Activated CD4-positive, alpha-beta T cell treated with anti-CD3 and anti-CD28 coated beads for 1 hour (primary cell): Measurements from ENCODE around the gene CCBE1.

Experiments used
- DNase-seq: peaks from one replicate; pipeline ENCODE4 v3.0.0-alpha.2; 2020

The CCBE1 gene

DNA sequence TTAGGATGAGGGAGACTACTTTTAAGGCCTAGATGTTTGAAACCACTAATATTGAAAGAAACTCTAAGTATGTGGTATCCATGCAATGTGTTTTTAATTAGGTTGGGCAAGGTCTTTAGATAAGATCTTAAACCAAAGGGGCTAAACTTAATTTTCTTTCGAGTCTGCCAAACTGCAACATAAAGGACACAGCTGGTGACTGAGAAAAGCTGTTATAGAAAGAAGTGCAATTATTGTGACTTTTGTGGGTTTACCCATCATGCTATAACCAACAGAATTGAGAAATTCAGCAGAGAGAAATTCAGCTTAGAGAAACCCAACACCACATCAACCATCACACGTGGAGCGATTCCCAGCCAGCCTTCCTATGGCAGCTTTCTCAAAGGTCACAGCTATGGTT, 218.6 kb downstream of the CCBE1 start:
- DNase-seq, result no peak

DNA sequence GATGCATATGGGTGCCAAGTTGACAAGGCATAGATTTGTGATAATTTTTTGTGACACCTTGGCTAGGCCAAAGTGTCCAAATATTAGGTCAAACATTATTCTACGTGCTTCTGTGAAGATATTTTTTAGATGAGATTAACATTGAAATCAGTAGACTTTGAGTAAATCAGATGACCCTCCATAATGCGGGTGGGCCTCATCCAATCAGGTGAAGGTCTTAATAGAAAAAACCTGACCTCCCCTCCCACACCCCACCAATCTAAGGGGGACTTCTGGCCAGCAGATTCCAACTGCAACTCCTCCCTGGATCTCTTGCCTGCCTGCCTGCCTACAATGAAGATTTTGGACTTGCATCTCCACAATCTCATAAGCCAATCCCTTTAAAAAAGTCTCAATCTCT, 219.4 kb downstream of the CCBE1 start:
- no peak for DNase-seq

DNA sequence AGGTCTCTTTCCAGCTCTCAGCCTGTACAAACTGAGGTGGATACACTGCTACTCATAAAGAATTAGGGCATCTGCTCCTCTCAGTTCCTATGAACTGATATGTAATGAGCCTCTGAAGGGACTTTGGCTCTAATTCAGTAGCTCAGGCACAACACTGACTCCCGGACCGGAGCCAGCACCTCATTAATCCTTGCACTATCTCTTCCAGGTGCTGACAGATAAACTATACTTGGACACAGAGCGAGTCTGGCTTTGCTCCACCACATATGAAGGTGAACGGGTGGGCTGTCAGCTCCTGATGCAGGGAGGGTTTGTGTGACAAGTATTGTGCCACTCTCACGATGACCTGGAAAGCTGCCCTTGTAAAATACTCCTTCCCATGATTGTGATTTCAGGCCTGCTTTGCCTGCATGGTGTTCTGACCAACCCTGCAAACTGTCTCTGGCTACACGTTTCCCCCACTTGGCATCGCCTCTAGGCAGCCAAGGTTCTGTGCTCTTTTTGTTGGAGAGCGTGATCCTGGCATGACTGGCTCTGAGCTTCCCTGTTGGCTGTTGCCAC, 226.6 kb downstream of the CCBE1 start:
- DNase-seq, result no peak

DNA sequence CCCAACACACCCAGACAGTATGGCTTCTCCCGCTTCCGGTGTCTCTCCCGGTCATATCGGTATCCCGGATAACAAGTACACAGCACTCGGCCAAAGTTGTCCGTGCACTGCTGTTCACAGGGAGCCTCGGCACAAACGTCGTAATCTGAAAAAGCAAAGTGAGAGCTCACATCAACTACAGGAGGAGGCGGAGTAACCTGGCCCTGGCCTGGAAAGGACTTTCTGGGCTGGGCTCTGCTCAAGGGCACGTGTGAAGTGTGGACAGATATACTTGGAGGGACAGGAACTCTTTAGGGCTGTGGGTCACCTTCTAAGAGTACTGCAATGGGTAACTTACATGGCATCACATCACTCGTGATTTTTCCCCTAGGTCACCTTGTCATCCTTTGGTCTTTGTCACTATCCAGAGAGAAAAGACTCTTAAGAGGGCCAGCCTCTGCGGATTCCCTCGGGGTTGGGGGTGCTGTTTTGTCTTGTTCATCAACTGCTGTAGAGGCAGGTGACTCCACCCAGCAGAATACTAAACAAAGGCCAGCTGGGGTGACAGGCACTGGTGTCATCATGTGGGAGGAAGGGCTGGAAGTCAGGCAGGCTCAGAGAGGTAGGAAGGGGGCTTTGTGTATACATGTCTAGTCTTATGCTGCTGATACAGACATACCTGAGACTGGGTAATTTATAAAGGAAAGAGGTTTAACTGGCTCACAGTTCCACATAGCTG, 227.6 kb downstream of the CCBE1 start:
- no peak for DNase-seq

DNA sequence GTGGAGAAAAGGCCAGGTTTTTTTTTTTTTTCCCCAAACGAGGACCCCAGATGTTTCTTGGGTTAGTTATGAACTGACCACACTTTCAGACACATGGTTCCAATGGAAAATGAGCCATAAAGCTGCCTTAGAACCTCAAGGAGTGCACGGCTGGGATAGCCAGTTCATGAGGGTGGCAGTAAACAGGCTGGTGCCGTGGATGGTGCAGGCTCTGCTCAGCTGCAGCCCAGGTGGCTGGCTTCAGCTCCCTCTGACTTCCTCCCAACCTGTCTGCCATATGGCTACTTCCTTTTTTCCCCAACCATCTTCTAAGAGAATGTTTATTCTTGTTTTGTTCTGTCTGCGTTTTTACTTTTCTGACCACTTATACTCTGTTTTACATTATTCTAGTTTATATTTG, 228.4 kb downstream of the CCBE1 start:
- DNase-seq, result no peak

DNA sequence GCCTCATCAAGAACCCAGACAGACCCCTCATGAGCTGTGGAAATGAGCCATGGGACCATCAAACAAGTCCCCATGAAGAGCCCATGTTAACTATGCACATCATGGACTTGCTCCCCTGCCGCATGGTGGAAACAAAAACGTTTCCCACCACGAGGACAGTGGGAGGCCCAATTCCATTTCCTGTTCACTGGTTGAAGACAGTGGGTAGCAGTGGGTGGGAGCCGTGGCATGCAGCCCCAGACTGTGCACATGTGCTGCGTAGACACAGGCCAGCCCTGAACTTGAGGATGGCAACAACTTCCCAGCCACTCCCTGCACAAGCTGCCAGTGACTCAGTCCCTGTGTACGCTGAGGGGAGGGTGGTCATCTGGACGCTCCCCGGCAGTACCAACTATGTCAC, 229.7 kb downstream of the CCBE1 start:
- no peak for DNase-seq

DNA sequence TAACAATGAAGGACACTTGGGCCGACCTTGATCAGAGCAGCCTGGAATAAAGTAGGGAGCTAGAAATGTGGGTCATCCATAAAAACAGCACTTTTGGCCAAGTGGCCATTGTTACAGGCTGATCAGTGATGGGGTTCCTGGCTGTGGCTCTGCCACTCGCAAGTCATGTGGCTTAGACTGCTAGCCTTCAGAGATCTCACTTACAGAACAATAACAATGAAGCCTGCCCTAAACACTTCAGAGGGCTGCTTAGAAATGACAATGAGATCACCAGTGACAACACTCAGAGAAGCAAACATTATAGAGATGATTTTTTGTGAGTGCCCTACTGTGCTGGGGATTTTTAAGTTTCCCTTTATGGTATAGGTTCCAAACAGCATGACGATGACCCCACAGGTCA, 230.2 kb downstream of the CCBE1 start:
- no peak for DNase-seq

DNA sequence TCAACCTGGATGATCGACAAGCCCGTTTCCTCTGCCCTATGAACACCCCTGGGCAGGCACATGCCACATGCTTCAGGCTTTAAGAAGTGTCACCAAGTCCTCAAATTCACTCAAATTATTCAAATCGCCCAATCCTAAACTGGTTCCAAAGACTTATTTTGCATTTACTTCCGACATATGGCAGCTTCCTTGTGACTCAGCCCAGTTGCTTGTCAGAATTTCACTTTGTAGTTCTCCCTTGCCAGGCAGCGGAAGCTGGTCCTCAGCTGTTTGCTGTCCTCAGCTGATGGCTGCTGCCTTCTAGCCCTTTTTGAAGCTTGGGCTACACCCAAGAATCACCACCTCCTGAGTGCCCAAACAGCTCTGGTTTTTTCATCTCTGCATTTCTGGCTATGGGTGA, 232.7 kb downstream of the CCBE1 start:
- DNase-seq, result no peak

DNA sequence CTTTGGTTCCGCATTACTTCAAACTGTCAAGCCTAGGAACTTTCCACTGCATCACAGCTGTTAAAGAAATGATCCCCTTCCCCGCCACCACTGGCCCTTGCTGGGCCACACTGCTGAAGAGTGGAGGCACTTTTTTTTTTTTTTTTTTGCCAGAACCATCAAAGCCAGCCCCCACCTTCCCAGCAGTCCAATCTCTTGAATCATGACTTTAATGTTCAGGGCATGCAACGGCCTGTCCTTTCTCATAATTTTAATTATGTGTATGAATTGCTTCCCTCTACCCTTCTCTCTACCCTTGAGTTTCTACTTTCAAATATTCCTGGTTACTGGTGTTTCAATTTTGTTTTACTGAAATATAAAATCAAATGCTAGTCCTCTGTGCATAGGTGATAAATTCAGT, 236.1 kb downstream of the CCBE1 start:
- no peak for DNase-seq

DNA sequence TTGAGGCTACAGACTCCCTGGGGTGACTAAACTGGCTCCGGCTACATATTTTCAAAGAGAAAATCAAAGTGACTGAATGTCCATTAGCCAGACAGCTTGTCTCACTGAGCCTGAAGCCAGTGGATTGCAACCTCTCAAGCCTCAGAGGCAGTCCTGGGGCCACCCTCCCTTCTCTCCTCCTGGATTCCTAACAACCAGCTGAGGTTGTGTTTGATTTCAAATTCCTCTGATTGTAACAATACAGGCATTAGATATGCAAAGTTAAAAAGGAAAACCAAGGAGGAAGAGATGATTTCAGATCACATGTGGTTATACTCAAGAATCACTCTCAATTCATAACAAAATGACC, 237.2 kb downstream of the CCBE1 start:
- no peak for DNase-seq

DNA sequence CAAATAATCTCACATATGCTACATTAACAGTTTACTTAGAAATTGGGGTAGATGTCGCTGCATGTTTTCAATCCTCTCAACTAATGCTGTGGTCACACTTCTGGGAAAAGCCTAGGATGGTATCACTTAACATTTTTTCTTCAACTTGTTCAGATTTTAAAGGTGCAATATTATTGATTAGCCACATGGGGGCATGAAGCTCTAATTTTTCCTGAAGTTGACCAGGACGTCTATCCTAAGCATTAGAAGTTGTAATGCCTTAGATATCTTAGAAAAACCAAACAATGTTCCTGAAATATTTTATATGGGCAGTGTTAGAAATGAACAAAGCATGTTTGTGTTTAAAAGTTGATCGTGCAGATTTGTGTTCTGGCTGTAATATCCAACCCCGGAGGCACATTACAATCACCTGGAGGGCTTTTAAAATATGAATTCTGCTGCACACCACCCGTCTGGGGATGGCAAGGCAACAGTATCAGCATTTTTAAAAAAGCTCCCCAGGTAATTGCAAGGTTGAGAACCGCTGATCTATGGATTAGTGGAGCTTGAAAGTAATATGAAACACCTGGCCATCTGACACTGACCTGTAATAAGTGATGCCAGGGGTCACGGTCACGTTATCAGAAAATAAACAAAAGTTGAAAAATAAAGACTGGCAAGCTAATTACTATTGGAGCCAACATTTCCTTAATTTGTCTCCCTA, 237.7 kb downstream of the CCBE1 start:
- DNase-seq, result no peak

DNA sequence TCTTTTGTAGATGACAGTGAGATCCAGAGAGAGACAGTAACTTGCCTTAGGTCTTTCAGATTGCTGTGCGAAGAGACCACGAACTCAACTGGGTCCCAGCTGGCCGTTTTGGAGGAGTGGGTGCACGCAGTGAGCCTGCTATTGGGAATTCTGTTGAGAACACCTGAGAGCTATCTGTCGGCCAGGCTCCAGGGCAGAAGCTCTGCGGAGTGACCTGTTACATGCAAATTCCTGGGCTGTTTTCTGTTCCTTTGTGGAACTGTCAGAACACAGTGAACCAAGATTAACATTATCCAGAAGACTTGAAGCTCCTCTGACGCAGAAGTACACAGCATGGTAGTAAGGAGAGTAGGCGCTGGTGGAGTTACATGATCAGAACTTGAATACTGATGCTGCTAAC, 238.6 kb downstream of the CCBE1 start:
- no peak for DNase-seq

DNA sequence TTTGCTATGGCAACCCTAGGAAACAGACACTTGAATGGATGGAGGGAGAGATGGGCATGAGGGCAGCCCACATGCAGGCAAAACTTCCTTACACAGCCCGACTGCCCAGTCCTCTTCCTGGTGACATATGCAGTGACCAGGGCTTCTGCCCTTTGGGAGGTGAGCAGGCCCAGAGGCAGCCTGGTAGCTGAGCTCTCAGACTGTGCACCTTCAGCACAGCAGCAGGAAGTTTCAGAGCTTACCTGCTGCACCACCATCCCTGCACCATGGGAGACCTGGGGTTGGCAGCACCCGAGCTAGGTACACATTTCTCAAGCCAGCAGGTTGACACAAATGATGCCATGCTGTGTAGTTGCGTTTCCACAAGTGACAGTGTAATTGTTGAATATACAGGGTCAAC, 240.6 kb downstream of the CCBE1 start:
- no peak for DNase-seq

DNA sequence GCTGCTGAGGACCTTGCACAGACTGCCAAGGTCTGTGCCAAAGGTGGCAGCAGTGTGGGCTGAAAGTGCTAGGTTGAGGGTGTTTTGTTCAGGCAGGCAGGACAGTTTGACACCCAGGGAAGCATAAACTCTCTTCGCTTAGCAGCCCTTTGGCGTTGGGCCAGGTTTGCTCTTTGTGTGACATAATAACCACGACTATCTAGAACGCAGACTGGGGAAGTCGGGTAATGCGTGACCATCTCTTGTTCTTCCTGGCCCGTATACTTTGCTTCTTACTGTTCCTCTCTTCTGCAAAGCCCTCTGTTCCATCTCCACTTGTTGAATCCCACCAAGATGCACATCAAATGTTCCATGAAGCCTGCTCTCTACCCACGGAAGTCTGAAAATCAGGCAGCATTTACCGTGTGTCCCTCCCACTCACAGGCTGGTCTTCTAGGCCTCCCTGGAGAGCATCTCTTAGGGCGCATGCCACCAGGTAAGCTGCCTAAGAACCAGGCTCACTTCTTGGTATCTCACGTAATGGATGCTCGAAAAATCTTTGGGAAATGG, 241.4 kb downstream of the CCBE1 start:
- DNase-seq, result no peak

DNA sequence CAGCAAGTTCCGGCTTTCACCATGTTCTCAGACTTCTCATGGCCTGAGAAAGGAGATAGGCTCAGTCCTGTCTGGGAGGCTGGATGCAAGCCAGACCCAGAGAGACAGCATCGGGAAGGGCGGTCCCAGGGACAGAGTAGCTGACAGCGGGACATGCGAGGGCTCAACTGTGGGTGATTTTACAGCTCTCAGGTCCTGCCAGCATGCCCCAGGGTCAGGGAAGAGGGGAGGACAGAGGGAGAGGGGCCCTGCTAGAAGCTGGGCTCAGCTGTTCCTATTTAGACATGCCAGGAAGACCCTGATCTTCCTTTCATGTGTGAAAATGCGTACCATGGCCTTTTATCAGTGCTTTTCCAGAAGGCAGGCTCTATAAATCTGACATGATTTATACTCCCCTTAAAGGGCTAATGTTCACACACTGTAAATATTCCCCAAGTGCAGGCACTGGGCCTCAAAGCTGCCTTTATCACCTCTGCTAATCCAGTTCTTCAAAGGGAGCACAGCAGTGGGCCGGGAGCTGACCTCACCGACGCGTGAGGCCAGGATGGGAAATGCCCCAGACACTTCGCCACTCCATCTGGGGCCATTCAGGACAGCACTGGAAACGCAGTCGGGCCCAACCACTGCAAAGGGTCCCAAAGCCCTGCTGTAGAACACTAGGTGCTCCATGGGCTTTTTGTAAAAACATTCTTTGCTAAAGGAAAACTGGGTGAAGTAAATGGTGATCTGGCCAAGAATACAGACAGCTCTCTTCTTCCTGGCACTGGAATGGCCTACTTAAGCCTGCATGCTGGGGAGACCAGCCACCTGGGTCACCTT, 242.1 kb downstream of the CCBE1 start:
- DNase-seq, result no peak

DNA sequence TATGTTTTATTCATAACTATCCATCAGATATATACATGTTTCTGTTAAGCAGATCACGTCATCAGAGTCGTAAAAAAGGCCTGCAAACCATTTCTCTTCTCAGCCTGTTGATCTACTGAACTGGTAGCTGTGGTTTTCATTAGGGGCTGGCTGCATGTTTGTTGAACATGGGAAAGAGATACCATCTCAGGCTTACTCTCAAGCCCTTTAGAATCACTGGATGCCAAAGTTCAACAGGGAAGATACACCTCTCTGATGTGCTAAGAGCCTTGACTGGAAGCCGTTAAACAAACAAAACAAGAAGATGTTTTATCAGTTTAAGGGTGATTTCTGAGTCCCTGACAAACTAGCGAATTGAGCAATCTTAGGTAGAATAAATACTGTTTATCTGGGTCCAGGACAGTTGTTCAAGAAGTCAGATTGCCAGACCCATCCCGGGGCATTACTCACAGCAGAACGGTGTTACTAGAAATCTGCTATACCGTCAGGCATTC, 243.7 kb downstream of the CCBE1 start:
- no peak for DNase-seq

DNA sequence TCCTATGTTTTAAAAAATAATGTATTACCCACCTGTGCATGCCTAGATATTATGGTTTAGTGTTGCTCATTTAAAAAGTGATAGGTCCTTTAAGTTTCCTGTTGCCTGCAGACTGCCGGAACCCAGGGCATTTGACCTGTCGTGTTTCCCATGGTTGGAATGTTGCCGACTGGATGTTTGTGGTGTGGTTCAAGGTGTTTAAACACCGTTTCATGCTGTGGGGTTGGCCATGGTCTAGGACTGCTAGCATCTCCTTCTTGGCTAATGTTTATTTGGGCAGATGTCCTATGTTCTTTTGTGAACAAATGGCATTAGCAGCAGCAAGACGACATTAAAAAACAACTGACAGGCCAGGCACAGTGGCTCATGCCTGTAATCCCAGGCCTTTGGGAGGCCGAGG, 245.3 kb downstream of the CCBE1 start:
- DNase-seq, result no peak

DNA sequence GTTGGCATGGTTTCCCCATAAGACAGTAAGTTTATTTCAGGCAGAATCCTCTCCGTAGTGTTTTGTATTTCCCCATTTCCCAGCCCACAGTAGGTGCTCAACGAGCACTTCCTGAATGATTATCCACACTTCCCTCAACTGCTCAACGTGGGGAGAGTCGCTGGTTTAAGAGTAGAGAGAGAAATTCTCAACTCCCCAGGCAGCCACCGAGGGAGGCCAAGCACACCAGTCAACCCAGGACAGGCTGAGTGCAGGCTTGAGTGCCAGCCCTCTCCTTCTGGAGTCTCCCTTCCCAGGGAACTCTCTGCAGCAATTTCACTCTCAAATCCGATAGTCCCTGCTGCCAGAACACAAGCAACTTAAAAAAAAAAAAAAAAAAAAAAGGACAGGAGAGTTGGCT, 246.2 kb downstream of the CCBE1 start:
- no peak for DNase-seq

DNA sequence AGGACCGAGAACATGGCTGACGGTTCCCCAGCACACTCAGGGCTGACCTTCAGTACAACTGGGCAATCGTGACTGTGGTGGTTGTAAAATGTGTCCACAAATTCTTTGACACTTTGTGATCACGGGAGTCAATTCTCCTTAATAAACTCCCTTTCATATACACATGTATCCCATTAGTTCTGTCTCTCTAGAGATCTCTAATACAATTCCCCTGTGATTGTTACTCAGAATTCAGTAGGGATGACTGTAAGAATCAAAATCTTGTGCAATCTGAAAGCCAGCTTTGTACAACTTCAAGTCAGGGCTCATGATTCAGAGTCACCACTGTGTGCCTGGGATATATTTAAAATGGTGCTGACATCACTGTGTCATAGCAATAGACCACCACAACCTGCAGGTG, 248.7 kb downstream of the CCBE1 start:
- no peak for DNase-seq

DNA sequence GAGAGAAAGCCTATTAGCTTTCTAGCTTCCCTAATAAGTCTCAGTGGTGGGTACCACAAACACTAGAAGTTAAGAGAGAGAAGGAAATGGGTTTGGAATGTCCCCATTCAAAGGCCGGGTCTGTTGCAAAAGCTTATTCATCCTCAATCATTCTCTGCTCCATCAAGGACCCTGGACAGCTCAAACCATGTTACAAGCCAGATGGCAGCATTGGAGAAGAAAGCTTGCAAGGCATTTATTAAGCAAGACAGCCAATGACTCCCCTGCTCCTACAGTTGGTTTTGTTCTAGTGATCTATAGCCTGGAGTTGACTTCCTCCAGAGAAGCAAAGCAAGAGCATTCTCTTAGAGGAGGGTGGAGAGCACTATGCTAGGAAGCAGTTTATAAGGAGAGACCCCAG, 251.2 kb downstream of the CCBE1 start:
- DNase-seq, result no peak

DNA sequence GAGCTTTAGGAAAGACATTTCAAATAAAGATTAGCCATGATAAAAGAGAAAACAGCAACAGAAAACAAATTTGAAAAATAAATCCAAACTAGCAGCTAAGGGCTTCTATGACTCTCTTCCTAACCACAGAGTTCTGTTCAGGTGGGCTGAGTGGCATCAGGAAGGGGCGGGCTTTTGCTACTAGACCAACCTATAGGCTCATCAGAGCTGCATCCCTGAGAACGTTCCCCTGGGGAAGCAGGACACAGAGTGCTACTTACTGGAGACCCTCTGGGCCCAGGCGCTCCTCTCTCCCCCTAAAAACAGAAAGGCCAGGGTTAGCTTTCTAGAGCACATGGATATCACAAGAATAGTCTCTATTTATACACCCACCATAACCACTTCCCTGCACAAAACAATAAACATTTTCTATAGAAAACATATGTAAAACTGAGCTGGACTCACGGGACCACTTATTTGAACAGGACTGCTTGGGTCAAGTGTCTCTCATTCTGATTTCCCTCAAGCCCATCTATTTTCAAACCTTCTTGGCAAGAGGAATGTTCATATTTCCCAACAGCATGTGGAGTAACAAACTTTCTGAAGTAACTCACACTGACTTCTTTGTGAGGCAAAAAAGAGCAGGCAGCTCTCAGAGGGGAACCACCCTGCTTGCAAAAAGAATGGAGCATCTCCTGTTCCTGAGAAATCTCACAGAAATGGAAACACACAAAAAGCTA, 259.2 kb downstream of the CCBE1 start:
- no peak for DNase-seq

DNA sequence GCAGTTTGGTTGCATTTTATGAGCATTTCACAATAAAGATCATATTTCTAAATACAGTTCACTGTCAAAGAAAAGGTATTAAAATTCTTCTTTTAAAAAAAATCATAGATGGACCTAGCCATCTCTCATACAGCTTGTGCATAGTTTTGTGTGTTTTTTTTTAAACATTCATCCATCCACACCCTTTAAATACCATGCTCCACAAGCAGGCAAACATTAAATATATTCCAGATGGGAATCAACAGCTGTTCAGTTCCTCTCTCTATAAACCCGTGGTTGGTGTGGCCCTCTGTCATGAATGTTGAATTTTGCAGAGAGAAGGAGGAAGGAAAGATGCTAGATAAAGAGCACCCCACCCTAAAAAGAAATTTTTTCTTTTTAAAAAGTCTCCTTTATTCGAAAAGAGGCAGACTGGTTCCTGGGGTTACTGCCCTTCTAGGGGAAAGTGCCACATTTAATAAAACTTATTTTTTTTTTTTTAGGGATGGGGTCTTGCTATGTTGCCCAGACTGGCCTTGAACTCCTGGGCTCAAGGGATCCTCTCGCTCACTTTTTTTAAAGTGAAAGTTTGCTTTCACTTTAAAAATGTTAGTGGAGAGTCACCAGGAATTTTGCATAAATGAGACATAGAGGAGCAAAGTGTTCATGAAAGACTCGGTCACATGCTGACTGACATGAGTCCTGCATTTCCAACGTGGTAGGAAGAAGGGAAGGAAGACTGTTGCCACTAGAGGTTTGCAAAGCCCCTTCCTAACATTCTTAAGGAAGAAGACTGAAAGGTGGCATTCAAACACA, 264.2 kb downstream of the CCBE1 start:
- no peak for DNase-seq
